ENCODE measurements around the gene ASCC2. TPM values are rescaled to one million over a fixed set of nuclear protein-coding genes. Genes with fewer than 3 reads are reported as not detected.
A peak's percentile ranks its signal among the peaks of the same experiment; 100 is the strongest.
"Not testable (repeated sequence)": the region's sequence is repeated elsewhere in the genome, so short reads cannot be mapped to it uniquely, and the experiment has no call there.

The ASCC2 gene
- total RNA-seq, 1 donor from 2014 or later, result 58.2 TPM

DNA sequence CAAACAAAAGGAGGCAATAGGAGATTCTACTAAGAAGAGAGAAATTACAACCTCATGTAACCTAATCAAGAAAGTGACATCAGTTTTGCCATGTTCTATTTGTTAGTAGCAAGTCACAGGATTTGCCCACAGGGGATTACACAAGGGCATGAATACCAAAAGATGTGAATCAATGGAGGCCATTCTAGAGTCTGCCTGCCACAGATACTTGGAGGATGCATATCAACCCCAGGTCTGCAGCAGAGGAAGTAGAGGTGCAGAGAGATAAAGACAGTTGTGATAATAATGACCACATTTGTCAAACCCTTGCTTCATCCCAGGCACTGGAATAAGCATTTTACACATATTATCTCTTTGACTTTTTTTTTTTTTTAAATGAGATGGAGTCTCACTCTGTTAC is 2.4 kb upstream of the ASCC2 start:
- no peak for DNase-seq (ENCODE audit: low spot score in 2 of 2, unreplicated experiment in 2 of 2)
- Mint-ChIP-seq H3K27me3 (ENCODE audit: low read depth) (peaks cover 1% of the 10 kb centered on the region), H3K4me3 (no peak overlapping the region), H3K4me1 (peaks cover 19% of the 10 kb centered on the region), H3K36me3 (peaks cover 2% of the 10 kb centered on the region), H3K27ac (no peak overlapping the region), H3K9me3 (peaks cover under 1% of the 10 kb centered on the region)
- TF ChIP-seq, protein P1, sequence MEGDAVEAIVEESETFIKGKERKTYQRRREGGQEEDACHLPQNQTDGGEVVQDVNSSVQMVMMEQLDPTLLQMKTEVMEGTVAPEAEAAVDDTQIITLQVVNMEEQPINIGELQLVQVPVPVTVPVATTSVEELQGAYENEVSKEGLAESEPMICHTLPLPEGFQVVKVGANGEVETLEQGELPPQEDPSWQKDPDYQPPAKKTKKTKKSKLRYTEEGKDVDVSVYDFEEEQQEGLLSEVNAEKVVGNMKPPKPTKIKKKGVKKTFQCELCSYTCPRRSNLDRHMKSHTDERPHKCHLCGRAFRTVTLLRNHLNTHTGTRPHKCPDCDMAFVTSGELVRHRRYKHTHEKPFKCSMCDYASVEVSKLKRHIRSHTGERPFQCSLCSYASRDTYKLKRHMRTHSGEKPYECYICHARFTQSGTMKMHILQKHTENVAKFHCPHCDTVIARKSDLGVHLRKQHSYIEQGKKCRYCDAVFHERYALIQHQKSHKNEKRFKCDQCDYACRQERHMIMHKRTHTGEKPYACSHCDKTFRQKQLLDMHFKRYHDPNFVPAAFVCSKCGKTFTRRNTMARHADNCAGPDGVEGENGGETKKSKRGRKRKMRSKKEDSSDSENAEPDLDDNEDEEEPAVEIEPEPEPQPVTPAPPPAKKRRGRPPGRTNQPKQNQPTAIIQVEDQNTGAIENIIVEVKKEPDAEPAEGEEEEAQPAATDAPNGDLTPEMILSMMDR (IDR thresholded peaks at IDR 0.05; ENCODE audit: unreplicated experiment), result no peak

DNA sequence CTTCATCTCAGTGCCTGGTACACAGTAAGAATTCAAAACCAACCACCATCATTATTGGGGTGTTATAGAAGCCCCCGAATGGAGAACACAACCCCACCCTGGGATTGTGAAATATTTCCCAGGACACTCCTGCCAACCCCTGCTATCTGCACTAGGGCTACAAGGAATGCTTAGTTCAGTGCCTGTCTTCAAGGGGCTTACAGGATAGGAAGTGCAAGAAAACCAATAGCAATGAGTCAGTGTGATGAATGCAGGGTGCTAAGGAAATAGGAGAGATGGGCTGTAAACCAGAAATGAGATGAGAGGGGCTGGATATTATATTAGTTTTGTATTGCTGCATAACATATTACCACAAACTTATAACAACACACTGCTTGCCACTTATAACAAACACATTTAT is 965 bp upstream of the ASCC2 start:
- Mint-ChIP-seq H3K36me3 (peaks cover 2% of the 10 kb centered on the region), H3K27ac (no peak overlapping the region), H3K27me3 (ENCODE audit: low read depth) (no peaks in the 10 kb centered on the region), H3K4me3 (peak overlapping the region; percentile 89), H3K4me1 (peaks cover 19% of the 10 kb centered on the region), H3K9me3 (no peaks in the 10 kb centered on the region)
- no peak for DNase-seq (ENCODE audit: low spot score in 2 of 2, unreplicated experiment in 2 of 2)
- TF ChIP-seq, protein P1 (IDR thresholded peaks at IDR 0.05; ENCODE audit: unreplicated experiment), result no peak

DNA sequence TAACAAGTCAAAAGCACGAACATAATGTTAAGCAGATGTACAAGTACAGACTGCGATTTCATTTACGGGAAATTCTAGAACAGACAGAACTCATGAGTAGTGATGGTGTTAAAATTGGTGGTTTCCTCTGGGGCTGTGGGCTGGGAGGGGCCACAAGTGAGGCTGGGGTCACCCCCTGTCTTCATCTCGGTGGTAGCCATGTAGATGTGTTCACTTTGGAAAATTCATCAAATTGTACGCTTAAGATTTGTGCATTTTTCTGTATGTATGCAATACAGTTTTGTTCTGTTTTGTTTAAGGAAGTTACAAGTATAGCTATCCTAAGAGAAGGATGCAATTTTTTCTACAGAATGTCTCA is 504 bp upstream of the ASCC2 start:
- Mint-ChIP-seq H3K4me1 (peaks cover 19% of the 10 kb centered on the region), H3K27ac (peak overlapping the region; percentile 92), H3K27me3 (ENCODE audit: low read depth) (no peaks in the 10 kb centered on the region), H3K9me3 (no peaks in the 10 kb centered on the region), H3K36me3 (peaks cover 2% of the 10 kb centered on the region), H3K4me3 (peak overlapping the region; percentile 89)
- no peak for DNase-seq (ENCODE audit: low spot score in 2 of 2, unreplicated experiment in 2 of 2)
- TF ChIP-seq, protein P1 (IDR thresholded peaks at IDR 0.05; ENCODE audit: unreplicated experiment), result no peak

DNA sequence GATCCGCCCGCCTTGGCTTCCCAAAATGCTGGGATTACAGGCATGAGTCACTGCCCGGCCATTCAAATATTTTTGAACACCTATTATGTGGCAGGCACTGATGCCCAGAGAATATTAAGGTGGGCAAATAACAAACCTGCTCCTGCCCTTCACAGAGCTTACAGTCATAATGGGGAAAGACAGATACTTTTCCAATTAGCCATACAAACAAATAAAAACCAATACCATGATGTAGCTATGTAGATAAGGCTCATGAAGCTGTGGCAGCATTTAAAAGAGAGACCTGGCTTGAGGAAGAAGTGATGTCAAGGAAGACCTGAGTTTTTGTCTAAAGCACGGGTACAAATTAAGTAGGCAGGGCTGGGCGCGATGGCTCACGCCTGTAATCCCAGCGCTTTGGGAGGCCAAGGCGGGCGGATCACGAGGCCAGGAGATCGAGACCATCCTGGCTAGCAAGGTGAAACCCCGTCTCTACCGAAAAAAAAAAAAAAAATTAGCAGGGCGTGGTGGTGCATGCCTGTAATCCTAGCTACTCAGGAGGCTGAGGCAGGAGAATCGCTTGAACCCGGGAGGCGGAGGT is 1.2 kb downstream of the ASCC2 start:
- not testable (repeated sequence) for DNase-seq (ENCODE audit: low spot score in 2 of 2, unreplicated experiment in 2 of 2); H3K27me3 Mint-ChIP-seq (ENCODE audit: low read depth); H3K9me3 Mint-ChIP-seq
- Mint-ChIP-seq H3K4me3 (peak overlapping the region; percentile 89), H3K27ac (peak overlapping the region; percentile 3), H3K4me1 (peaks cover 19% of the 10 kb centered on the region), H3K36me3 (peaks cover 13% of the 10 kb centered on the region)

DNA sequence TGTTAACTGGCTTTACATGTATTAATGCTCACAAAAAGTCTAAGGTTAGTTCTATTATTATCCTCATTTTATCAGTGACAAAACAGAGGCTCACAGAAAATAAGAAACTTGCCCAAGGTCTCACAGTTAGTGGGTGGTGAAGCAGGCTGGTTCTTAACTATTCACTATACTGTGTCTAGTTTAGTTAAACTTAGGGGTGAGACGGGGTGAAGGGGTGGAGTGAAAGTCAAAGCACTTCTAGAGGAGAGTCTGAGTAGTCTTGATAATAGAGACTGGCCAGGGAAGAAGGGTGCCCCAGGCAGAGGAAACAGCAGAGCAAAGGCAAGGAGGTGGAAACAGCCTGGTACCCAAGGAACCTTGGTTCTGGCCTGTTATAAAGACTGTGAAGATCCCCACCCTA is 4.0 kb downstream of the ASCC2 start:
- TF ChIP-seq, protein P1 (IDR thresholded peaks at IDR 0.05; ENCODE audit: unreplicated experiment), result no peak
- Mint-ChIP-seq H3K4me1 (peaks cover 19% of the 10 kb centered on the region), H3K36me3 (peaks cover 32% of the 10 kb centered on the region), H3K27ac (no peak overlapping the region), H3K9me3 (no peaks in the 10 kb centered on the region), H3K27me3 (ENCODE audit: low read depth) (no peaks in the 10 kb centered on the region), H3K4me3 (no peak overlapping the region)
- no peak for DNase-seq (ENCODE audit: low spot score in 2 of 2, unreplicated experiment in 2 of 2)

DNA sequence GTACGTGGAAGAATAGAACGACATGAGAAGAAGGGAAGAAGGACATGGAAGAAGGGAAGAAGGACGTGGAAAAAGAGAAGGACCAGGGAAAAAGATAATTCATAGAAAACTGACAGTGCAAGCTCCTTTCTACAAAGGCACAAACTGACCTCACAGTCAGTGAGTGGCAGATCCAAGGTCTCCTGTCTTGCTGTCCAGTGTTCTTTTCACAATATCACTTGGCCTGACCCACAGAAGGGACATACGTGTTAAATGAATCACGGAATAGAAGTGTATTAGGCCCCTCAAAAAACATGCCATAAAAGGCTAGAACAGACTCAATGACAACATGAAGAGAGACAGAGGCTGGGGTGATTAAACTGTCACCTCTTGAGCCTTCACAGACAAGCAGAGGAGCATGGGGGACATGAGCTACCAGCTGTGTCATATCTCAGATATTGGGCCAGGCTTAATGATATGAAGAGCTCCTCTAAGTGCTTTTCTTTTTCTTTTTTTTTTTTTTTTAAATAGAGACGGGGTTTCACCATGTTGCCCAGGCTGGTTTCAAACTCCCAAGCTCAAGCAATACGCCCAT is 4.6 kb downstream of the ASCC2 start:
- peaks cover 32% of the 10 kb centered on the region for H3K36me3 Mint-ChIP-seq
- H3K27ac Mint-ChIP-seq, result no peak overlapping the region
- no peak overlapping the region for H3K4me3 Mint-ChIP-seq
- TF ChIP-seq, protein P1 (IDR thresholded peaks at IDR 0.05; ENCODE audit: unreplicated experiment), result no peak
- no peaks in the 10 kb centered on the region for H3K9me3 Mint-ChIP-seq
- peaks cover 16% of the 10 kb centered on the region for H3K4me1 Mint-ChIP-seq
- H3K27me3 Mint-ChIP-seq (ENCODE audit: low read depth), result no peaks in the 10 kb centered on the region
- DNase-seq (ENCODE audit: low spot score in 2 of 2, unreplicated experiment in 2 of 2), result no peak
